DND-41 (cell line): ENCODE measurements around the gene FNDC4.

Source experiments
- ATAC-seq: fragments of 200-7000 bp; cut with Tn5 transposase; 3 replicates; pipeline ENCODE4 v1.9.1; 2021; ENCODE audit warnings: low read depth; ENCODE audit not compliant: insufficient read depth
- DNase-seq: peaks from one replicate; pipeline ENCODE4 v3.0.0-alpha.2; 2020
- H2AFZ ChIP-seq: 2 replicates; pipeline ENCODE4 v1.6.0; 2012; ENCODE audit warnings: low read depth, low read length
- H3K27ac ChIP-seq: 2 replicates; pipeline ENCODE4 v1.5.1; 2012; ENCODE audit warnings: low read length, inconsistent platforms
- H3K27me3 ChIP-seq: fragments of 200-600 bp; sonication (generic); 2 replicates; pipeline ENCODE4 v1.6.0; 2012; ENCODE audit warnings: low read length, mild to moderate bottlenecking, inconsistent platforms; ENCODE audit not compliant: insufficient read depth, poor library complexity
- H3K36me3 ChIP-seq: 2 replicates; pipeline ENCODE4 v1.5.1; 2012; ENCODE audit warnings: low read length, inconsistent platforms; ENCODE audit not compliant: insufficient read depth
- H3K4me1 ChIP-seq: 2 replicates; pipeline ENCODE4 v1.5.1; 2012; ENCODE audit warnings: mild to moderate bottlenecking, low read length; ENCODE audit not compliant: insufficient read depth
- H3K4me2 ChIP-seq: 2 replicates; pipeline ENCODE4 v1.6.0; 2012; ENCODE audit warnings: mild to moderate bottlenecking, moderate library complexity, low read length, inconsistent platforms; ENCODE audit not compliant: insufficient read depth
- H3K4me3 ChIP-seq, 2 experiments: fragments of 200-600 bp in 1 of 2; shearing (Covaris generic) in 1 of 2; 2 replicates each; pipeline ENCODE4 v1.5.1; 2012 to 2016; ENCODE audit warnings: inconsistent platforms in 2 of 2, low read length in 2 of 2, mild to moderate bottlenecking in 2 of 2, low read depth in 1 of 2, moderate library complexity in 1 of 2
- H3K79me2 ChIP-seq: 2 replicates; pipeline ENCODE4 v1.6.0; 2012; ENCODE audit warnings: low read length, inconsistent platforms; ENCODE audit not compliant: insufficient read depth
- H3K9ac ChIP-seq: 2 replicates; pipeline ENCODE4 v1.6.0; 2012; ENCODE audit warnings: low read depth, mild to moderate bottlenecking, inconsistent platforms, low read length, moderate library complexity
- H3K9me3 ChIP-seq: 2 replicates; pipeline ENCODE4 v1.5.1; 2012; ENCODE audit warnings: low read length, moderate library complexity, mild to moderate bottlenecking, inconsistent platforms; ENCODE audit not compliant: insufficient read depth, severe bottlenecking
- H4K20me1 ChIP-seq: 2 replicates; pipeline ENCODE4 v1.6.0; 2012; ENCODE audit warnings: low read length; ENCODE audit not compliant: insufficient read depth
- CTCF ChIP-seq: IDR thresholded peaks from 2 replicates; pipeline ENCODE4 v1.5.1; 2012; ENCODE audit warnings: borderline replicate concordance, low read length, moderate library complexity, mild to moderate bottlenecking; ENCODE audit not compliant: poor library complexity, severe bottlenecking; ENCODE audit errors: extremely low read depth
- EZH2 ChIP-seq: IDR thresholded peaks from 3 replicates; pipeline ENCODE4 v1.6.1; 2012; ENCODE audit warnings: borderline replicate concordance, low read depth, mild to moderate bottlenecking, moderate library complexity, low read length, inconsistent platforms; ENCODE audit not compliant: severe bottlenecking

FNDC4 gene

DNA sequence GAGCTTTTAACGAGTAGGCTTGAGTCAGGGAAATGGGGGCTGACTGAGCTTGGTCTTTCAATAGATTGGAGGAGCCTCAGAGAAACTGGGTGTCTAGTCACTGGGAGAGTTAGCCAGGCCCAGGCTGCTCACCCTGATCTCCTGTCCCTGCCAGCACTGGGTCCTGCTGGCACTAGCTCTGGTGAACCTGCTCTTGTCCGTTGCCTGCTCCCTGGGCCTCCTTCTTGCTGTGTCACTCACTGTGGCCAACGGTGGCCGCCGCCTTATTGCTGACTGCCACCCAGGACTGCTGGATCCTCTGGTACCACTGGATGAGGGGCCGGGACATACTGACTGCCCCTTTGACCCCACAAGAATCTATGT, 52.1 kb downstream of the FNDC4 start:
- Histone ChIP-seq H4K20me1 (no peaks in the 10 kb centered on the region), H3K27me3 (no peaks in the 10 kb centered on the region), H3K4me1 (no peaks in the 10 kb centered on the region), H3K9ac (no peak overlapping the region), H2AFZ (no peak overlapping the region), H3K4me2 (no peak overlapping the region), H3K9me3 (no peaks in the 10 kb centered on the region), H3K36me3 (peaks cover 44% of the 10 kb centered on the region), H3K27ac (no peak overlapping the region), H3K79me2 (no peaks in the 10 kb centered on the region), H3K4me3 (no peak overlapping the region)
- DNase-seq (no peak), ATAC-seq (peak; percentile 29; the same call in 1 of the 3 replicates)
- no peak for TF ChIP-seq EZH2
- no peak for TF ChIP-seq CTCF

- Histone ChIP-seq H3K27ac (no peak within 1 kb of the TSS), H2AFZ (no peak within 1 kb of the TSS), H3K27me3 (no peaks in the 10 kb centered on the region), H3K79me2 (no peaks in the 10 kb centered on the region), H3K4me3 (no peak within 1 kb of the TSS), H3K4me1 (no peaks in the 10 kb centered on the region), H3K9ac (no peak within 1 kb of the TSS), H3K4me2 (no peak within 1 kb of the TSS), H3K36me3 (peaks cover 50% of the 10 kb centered on the region), H4K20me1 (no peaks in the 10 kb centered on the region), H3K9me3 (no peaks in the 10 kb centered on the region)
- ATAC-seq: peak; percentile 31
- DNase-seq: no peak
- TF ChIP-seq CTCF (no peak), EZH2 (no peak)
These were observed 52.8 kb downstream of the FNDC4 start, which contains the start of gene KRTCAP3 for GRCh38 chr2:27441958-27442919. Gene KRTCAP3, plus strand, starts transcription at chr2:27442381. Its CDS starts 32 bp downstream, at chr2:27442413.
